H1 (cell line): ENCODE results near the gene CD59. TPM values are rescaled to one million over a fixed set of nuclear protein-coding genes. Genes with fewer than 3 reads are reported as not detected.

ENCODE experiments used
- E2F6 ChIP-seq: IDR thresholded peaks from 2 replicates; pipeline ENCODE4 v1.6.1; 2012; ENCODE audit warnings: inconsistent platforms
- polyA plus RNA-seq, 7 experiments: library from polyadenylated mRNA; depleted of rRNA in 3 of 7; stranded (reverse) in 5 of 7; unstranded in 2 of 7; fragments of >200 nt in 5 of 7; fragments of 200-250 nt in 2 of 7; gene quantifications; 1 replicate in 5 of 7; 2 replicates in 1 of 7; 4 replicates in 1 of 7; pipeline versions ENCODE4 v1.2.1 to v1.2.3, GENCODE V29; 2011 to 2013; ENCODE audit warnings: missing spikeins in 2 of 7, mixed read lengths in 2 of 7
- total RNA-seq: library from RNA; stranded (reverse); fragmentation: NEBNext Ultra II Directional; extraction: Animal tissue kit (Norgen Biotek cat#: 25700); gene quantifications from 2 replicates; pipeline ENCODE4 v1.2.1, GENCODE V29; 2021

Gene CD59
- total and polyA plus RNA-seq, 2 of the 8 experiments (the other 6 are each of a cell fraction or from before 2014, with no cell fraction given) = 63.1 to 90.3 TPM

- TF ChIP-seq E2F6 = no peak
Observed at GRCh38 chr11:33687733-33688479, 48.3 kb downstream of the CD59 start (continued).
